Mesendoderm (in vitro differentiated cells): Measurements from ENCODE around the gene KDM4F.
"Not testable (repeated sequence)": the region's sequence is repeated elsewhere in the genome, so short reads cannot be mapped to it uniquely, and the experiment has no call there.

Source experiments
- DNase-seq: peaks from one replicate; pipeline ENCODE4 v3.0.0; 2013
- H2AK5ac ChIP-seq: 2 replicates; pipeline ENCODE4 v1.6.1; 2013; ENCODE audit warnings: low read length, inconsistent platforms
- H2BK120ac ChIP-seq: 2 replicates; pipeline ENCODE4 v1.6.1; 2013; ENCODE audit warnings: low read depth, mild to moderate bottlenecking, low read length, moderate library complexity, mixed read lengths
- H2BK15ac ChIP-seq: replicated peaks from 2 replicates; pipeline ENCODE4 v1.6.1; 2013; ENCODE audit warnings: low read depth, mild to moderate bottlenecking, moderate library complexity
- H2BK5ac ChIP-seq: 2 replicates; pipeline ENCODE4 v1.6.1; 2013; ENCODE audit warnings: low read length, inconsistent platforms
- H3K18ac ChIP-seq: 2 replicates; pipeline ENCODE4 v1.6.1; 2013; ENCODE audit warnings: mild to moderate bottlenecking, low read length, mixed read lengths
- H3K23ac ChIP-seq: one replicate; pipeline ENCODE4 v1.6.1; 2013; ENCODE audit warnings: low read length
- H3K27ac ChIP-seq: 2 replicates; pipeline ENCODE4 v1.5.1; 2013; ENCODE audit warnings: low read depth, mild to moderate bottlenecking, inconsistent platforms, low read length, moderate library complexity
- H3K27me3 ChIP-seq: 2 replicates; pipeline ENCODE4 v1.6.1; 2013; ENCODE audit warnings: low read length, control low read depth, mild to moderate bottlenecking, inconsistent platforms; ENCODE audit not compliant: insufficient read depth, poor library complexity
- H3K36me3 ChIP-seq: 2 replicates; pipeline ENCODE4 v1.6.1; 2013; ENCODE audit warnings: low read length, inconsistent platforms; ENCODE audit not compliant: control insufficient read depth, insufficient read depth
- H3K4ac ChIP-seq: one replicate; pipeline ENCODE4 v1.6.1; 2013; ENCODE audit warnings: low read depth, mild to moderate bottlenecking, low read length, moderate library complexity
- H3K4me1 ChIP-seq: 2 replicates; pipeline ENCODE4 v1.6.1; 2013; ENCODE audit warnings: low read depth, low read length, inconsistent platforms; ENCODE audit not compliant: control insufficient read depth
- H3K4me2 ChIP-seq: 2 replicates; pipeline ENCODE4 v1.6.1; 2013; ENCODE audit warnings: low read length
- H3K4me3 ChIP-seq: 2 replicates; pipeline ENCODE4 v1.5.1; 2013; ENCODE audit warnings: mild to moderate bottlenecking, low read length
- H3K56ac ChIP-seq: one replicate; pipeline ENCODE4 v1.6.1; 2013; ENCODE audit warnings: low read length
- H3K79me1 ChIP-seq: 2 replicates; pipeline ENCODE4 v1.6.1; 2013; ENCODE audit warnings: low read length, inconsistent platforms
- H3K79me2 ChIP-seq: 2 replicates; pipeline ENCODE4 v1.6.1; 2013; ENCODE audit warnings: mild to moderate bottlenecking, low read length; ENCODE audit not compliant: control insufficient read depth, insufficient read depth
- H3K9ac ChIP-seq: 2 replicates; pipeline ENCODE4 v1.6.1; 2013; ENCODE audit warnings: low read length, inconsistent platforms
- H4K5ac ChIP-seq: one replicate; pipeline ENCODE4 v1.6.1; 2013; ENCODE audit warnings: low read length
- H4K8ac ChIP-seq: one replicate; pipeline ENCODE4 v1.6.1; 2013; ENCODE audit warnings: low read depth, mild to moderate bottlenecking, control low read depth, low read length, moderate library complexity
- WGBS: extraction: QIAGEN DNeasy Blood & Tissue Kit; methylation state at CpG from one replicate; pipeline ENCODE4 v1.1.7; 2013; ENCODE audit warnings: low lambda C conversion rate, missing lambda C conversion rate; ENCODE audit not compliant: insufficient coverage; ENCODE audit errors: extremely low coverage; 5-methylcytosine and 5-hydroxymethylcytosine counted together

Gene KDM4F

GRCh38 chr11:95037356-95038035, 11.7 kb upstream of the KDM4F start:
- not testable (repeated sequence) for H3K18ac ChIP-seq, H2BK120ac ChIP-seq
- no CpG with 5 or more reads among the region's 71 CpGs for WGBS

DNA sequence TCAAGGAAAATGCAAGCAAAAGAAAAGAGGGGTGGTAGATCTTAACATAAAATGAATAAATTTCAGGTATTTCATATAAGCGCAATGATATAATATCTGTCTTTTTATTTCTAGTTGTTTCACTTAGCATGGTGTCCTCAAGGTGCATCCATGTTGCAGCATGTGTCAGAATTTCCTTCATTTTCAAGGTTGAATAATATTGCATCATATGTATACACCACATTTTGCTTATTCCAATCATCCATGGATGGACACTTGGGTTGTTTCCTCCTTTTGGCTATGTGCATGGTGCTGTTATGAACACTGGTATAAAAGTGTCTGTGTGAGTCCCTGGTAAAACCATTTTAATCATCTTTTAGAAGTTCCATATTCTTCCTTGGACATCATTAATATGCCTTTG, 7.0 kb upstream of the KDM4F start:
- H3K4me2 ChIP-seq = no peak overlapping the region
- WGBS = no CpG with 5 or more reads among the region's 1 CpG
- H3K18ac ChIP-seq = no peak overlapping the region
- no peak overlapping the region for H3K9ac ChIP-seq
- no peak overlapping the region for H2BK120ac ChIP-seq
- no peak for DNase-seq
- H3K36me3 ChIP-seq = no peaks in the 10 kb centered on the region
- no peak overlapping the region for H3K56ac ChIP-seq
- no peak overlapping the region for H3K4ac ChIP-seq
- H2AK5ac ChIP-seq = no peak overlapping the region
- no peaks in the 10 kb centered on the region for H3K79me1 ChIP-seq
- no peak overlapping the region for H4K5ac ChIP-seq
- H3K27ac ChIP-seq = no peak overlapping the region
- H3K27me3 ChIP-seq = no peaks in the 10 kb centered on the region
- no peaks in the 10 kb centered on the region for H3K79me2 ChIP-seq
- no peaks in the 10 kb centered on the region for H3K4me1 ChIP-seq
- H2BK15ac ChIP-seq = no peak overlapping the region
- no peak overlapping the region for H2BK5ac ChIP-seq
- H3K23ac ChIP-seq = no peak overlapping the region
- no peak overlapping the region for H3K4me3 ChIP-seq
- H4K8ac ChIP-seq = no peak overlapping the region

More at GRCh38 chr11:95037356-95038035, 11.7 kb upstream of the KDM4F start:
- not testable (repeated sequence) for H2AK5ac ChIP-seq, H3K4ac ChIP-seq, H3K4me3 ChIP-seq, H4K8ac ChIP-seq, H4K5ac ChIP-seq, H3K56ac ChIP-seq, DNase-seq, H3K27ac ChIP-seq, H3K4me1 ChIP-seq, H3K23ac ChIP-seq, H3K27me3 ChIP-seq, H3K9ac ChIP-seq, H3K79me2 ChIP-seq, H2BK15ac ChIP-seq, H3K4me2 ChIP-seq, H3K79me1 ChIP-seq, H3K36me3 ChIP-seq, H2BK5ac ChIP-seq

DNA sequence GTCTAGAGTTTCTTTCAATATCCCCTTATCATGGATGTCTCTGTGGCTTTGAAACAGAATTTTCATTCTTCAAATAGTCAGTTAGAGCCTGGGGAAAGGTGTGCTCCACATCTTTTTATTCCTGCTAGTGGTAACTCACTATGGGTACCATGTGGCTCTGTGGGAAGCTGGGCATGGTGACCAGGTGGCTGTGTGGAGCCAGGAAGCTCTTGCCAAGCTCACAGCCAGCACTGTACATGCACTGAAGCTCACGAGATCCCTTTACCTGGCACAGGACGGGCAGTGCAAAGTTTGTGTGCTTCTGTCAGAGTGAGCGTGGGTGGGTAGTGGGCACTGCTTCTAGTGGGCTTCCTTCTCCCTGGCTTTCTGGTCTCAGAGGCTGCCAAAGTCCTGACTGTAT, 6.3 kb upstream of the KDM4F start:
- no peaks in the 10 kb centered on the region for H3K4me1 ChIP-seq
- H3K9ac ChIP-seq = no peak overlapping the region
- H2AK5ac ChIP-seq = no peak overlapping the region
- no peak overlapping the region for H3K23ac ChIP-seq
- H3K4me3 ChIP-seq = no peak overlapping the region
- DNase-seq = no peak
- H4K8ac ChIP-seq = no peak overlapping the region
- no peak overlapping the region for H2BK120ac ChIP-seq
- H3K4ac ChIP-seq = no peak overlapping the region
- no peak overlapping the region for H2BK15ac ChIP-seq
- no peaks in the 10 kb centered on the region for H3K36me3 ChIP-seq
- H3K18ac ChIP-seq = no peak overlapping the region
- H4K5ac ChIP-seq = no peak overlapping the region
- H3K79me2 ChIP-seq = no peaks in the 10 kb centered on the region
- no peaks in the 10 kb centered on the region for H3K79me1 ChIP-seq
- H3K56ac ChIP-seq = no peak overlapping the region
- WGBS = no CpG with 5 or more reads among the region's 3 CpGs
- H3K27me3 ChIP-seq = no peaks in the 10 kb centered on the region
- no peak overlapping the region for H2BK5ac ChIP-seq
- H3K27ac ChIP-seq = no peak overlapping the region
- no peak overlapping the region for H3K4me2 ChIP-seq

- no peak for DNase-seq
- no peaks in the 10 kb centered on the region for H3K36me3 ChIP-seq
- no peak overlapping the region for H3K9ac ChIP-seq
- no peak overlapping the region for H3K4me3 ChIP-seq
- H3K56ac ChIP-seq = no peak overlapping the region
- no peak overlapping the region for H2BK120ac ChIP-seq
- H3K27me3 ChIP-seq = no peaks in the 10 kb centered on the region
- H3K4ac ChIP-seq = no peak overlapping the region
- WGBS = no CpG with 5 or more reads among the region's 4 CpGs
- H2AK5ac ChIP-seq = no peak overlapping the region
- no peak overlapping the region for H2BK15ac ChIP-seq
- H3K18ac ChIP-seq = no peak overlapping the region
- no peaks in the 10 kb centered on the region for H3K4me1 ChIP-seq
- H4K8ac ChIP-seq = no peak overlapping the region
- H3K4me2 ChIP-seq = no peak overlapping the region
- no peak overlapping the region for H3K27ac ChIP-seq
- no peak overlapping the region for H3K23ac ChIP-seq
- H4K5ac ChIP-seq = no peak overlapping the region
- no peaks in the 10 kb centered on the region for H3K79me1 ChIP-seq
- no peaks in the 10 kb centered on the region for H3K79me2 ChIP-seq
- H2BK5ac ChIP-seq = no peak overlapping the region
Measured at GRCh38 chr11:95044010-95044409, 5.2 kb upstream of the KDM4F start.

DNA sequence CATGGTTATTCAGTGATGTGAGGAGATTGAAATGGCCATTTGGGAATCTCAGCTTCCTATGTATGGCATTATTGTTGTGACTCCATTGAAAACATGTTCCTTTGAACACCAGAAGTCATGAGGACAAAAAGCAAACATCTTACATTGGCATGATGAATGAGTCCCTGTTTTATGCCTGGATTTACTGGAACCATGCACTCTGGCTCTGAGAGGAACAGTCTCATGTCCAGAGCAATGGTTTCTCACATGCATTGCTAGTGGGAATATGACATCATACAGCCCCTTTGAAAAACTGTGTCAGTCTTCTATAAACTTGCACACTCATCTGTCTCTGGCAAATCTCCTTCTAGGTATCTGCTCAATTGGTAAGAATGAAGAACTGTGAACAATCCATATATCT, 3.4 kb upstream of the KDM4F start:
- no peaks in the 10 kb centered on the region for H3K36me3 ChIP-seq
- H3K23ac ChIP-seq = no peak overlapping the region
- H3K4me3 ChIP-seq = no peak overlapping the region
- H2BK15ac ChIP-seq = no peak overlapping the region
- no peaks in the 10 kb centered on the region for H3K79me2 ChIP-seq
- no peak overlapping the region for H3K18ac ChIP-seq
- H4K5ac ChIP-seq = no peak overlapping the region
- H3K27ac ChIP-seq = no peak overlapping the region
- H3K4ac ChIP-seq = no peak overlapping the region
- H3K79me1 ChIP-seq = no peaks in the 10 kb centered on the region
- no peak overlapping the region for H2AK5ac ChIP-seq
- no peak overlapping the region for H2BK120ac ChIP-seq
- H3K9ac ChIP-seq = no peak overlapping the region
- no peak overlapping the region for H2BK5ac ChIP-seq
- H3K56ac ChIP-seq = no peak overlapping the region
- DNase-seq = no peak
- no peak overlapping the region for H4K8ac ChIP-seq
- H3K4me1 ChIP-seq = no peaks in the 10 kb centered on the region
- H3K27me3 ChIP-seq = no peaks in the 10 kb centered on the region
- no peak overlapping the region for H3K4me2 ChIP-seq

GRCh38 chr11:95050595-95051202, 1.5 kb downstream of the KDM4F start:
- Histone ChIP-seq H3K27ac (no peak overlapping the region), H3K79me2 (no peaks in the 10 kb centered on the region), H3K9ac (no peak overlapping the region), H4K8ac (no peak overlapping the region), H2BK120ac (no peak overlapping the region), H3K4me1 (no peaks in the 10 kb centered on the region), H4K5ac (no peak overlapping the region), H2BK5ac (no peak overlapping the region), H3K4ac (no peak overlapping the region), H3K4me2 (no peak overlapping the region), H3K4me3 (no peak overlapping the region), H3K79me1 (no peaks in the 10 kb centered on the region), H3K56ac (no peak overlapping the region), H2AK5ac (no peak overlapping the region), H3K27me3 (no peaks in the 10 kb centered on the region), H3K36me3 (no peaks in the 10 kb centered on the region), H3K18ac (no peak overlapping the region), H2BK15ac (no peak overlapping the region), H3K23ac (no peak overlapping the region)
- DNase-seq = no peak
- WGBS = no CpG with 5 or more reads among the region's 22 CpGs
